OCI-LY1 (cell line): ENCODE results near the gene COL18A1.

Source experiments
- EZH2 ChIP-seq: fragments of 200-600 bp; sonication (generic), shearing (Covaris generic); IDR thresholded peaks from 2 replicates; pipeline ENCODE4 v1.8.0; 2017; ENCODE audit warnings: borderline replicate concordance, mixed run types, mild to moderate bottlenecking, antibody characterized with exemption, low read length, moderate library complexity, mixed read lengths
- TF ChIP-seq, protein P1 (sequence below): fragments of 200-600 bp; sonication (generic), shearing (Covaris generic); IDR thresholded peaks from 2 replicates; pipeline ENCODE4 v1.5.1; 2017; ENCODE audit warnings: mild to moderate bottlenecking, antibody characterized with exemption, low read length, moderate library complexity, mixed read lengths

DNA sequence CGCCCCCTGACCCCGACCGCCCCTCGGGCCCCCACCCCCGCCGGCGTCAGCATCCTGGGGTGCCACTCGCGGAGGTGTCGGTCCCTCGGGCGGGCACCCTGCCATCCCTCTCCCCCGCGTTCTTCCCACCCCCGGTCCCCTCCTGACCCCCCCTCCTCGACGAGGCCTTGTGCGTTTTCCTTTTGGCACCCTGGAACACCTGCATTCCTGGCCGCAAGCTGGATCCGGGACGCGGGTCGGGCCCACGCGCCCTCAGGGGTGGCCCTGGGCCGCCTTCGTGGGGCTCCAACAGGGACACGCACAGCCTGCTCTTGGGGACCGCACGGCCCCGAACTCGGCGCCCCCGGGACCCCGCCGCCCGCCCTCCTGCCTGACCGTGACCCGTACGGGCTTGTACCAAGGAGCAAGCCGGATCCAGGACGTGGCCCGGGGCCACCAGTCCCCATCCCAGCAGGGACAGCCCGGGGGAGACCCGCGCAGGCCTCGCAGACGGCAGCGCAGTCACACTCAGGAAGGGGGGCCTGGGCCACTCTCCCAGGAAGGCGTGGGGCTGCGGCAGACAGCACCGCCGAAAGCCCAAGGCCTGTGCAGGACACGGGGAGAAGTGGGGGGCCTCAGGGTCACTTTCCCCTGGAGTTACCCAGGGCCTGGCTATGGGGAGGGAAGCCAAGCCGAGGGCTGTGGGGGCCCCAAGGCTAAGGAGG, 137.9 kb downstream of the COL18A1 start:
- TF ChIP-seq, protein P1, sequence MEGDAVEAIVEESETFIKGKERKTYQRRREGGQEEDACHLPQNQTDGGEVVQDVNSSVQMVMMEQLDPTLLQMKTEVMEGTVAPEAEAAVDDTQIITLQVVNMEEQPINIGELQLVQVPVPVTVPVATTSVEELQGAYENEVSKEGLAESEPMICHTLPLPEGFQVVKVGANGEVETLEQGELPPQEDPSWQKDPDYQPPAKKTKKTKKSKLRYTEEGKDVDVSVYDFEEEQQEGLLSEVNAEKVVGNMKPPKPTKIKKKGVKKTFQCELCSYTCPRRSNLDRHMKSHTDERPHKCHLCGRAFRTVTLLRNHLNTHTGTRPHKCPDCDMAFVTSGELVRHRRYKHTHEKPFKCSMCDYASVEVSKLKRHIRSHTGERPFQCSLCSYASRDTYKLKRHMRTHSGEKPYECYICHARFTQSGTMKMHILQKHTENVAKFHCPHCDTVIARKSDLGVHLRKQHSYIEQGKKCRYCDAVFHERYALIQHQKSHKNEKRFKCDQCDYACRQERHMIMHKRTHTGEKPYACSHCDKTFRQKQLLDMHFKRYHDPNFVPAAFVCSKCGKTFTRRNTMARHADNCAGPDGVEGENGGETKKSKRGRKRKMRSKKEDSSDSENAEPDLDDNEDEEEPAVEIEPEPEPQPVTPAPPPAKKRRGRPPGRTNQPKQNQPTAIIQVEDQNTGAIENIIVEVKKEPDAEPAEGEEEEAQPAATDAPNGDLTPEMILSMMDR = no peak
- TF ChIP-seq EZH2 = no peak
